NOMO-1 treated with DMSO at 0.1 percent for 48 hours (cell line): ENCODE data around the gene SLC2A4RG.
"Not testable (repeated sequence)": the region's sequence is repeated elsewhere in the genome, so short reads cannot be mapped to it uniquely, and the experiment has no call there.

Experiments used
- DNase-seq: peaks from one replicate; lab custom pipeline; 2025; ENCODE audit not compliant: unreplicated experiment; lab: John Stamatoyannopoulos, UW

Gene SLC2A4RG

DNA sequence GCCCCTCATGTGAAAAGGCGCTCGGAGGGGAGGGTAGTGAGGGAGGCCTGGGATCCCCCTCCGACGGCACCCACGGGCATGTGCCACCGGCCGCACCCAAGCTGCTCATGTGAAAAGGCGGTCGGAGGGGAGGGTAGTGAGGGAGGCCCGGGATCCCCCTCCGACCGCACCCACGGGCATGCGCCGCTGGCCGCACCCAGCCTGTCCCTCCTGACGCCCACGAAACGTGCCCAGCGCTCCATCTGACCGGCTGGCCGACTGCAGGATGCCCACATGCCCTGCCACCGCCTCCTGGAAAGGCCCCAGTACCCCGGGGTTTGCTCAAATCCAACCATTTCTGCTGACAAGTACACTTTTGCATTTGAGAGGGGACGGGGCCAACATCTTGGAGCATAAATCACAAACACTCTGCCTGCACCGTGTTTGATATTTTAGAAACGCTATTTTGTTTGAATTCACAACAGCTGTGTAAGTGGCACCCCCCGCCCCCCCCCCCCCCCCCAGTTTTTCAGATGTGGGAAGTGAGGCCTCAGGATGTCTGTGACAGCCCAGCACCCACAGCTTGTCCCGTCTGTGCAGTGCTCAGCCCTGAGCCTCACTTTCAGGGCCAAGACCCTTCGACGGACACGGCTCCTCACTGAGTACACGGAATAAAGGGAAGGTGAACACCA, 34.1 kb downstream of the SLC2A4RG start:
- DNase-seq = no peak

DNA sequence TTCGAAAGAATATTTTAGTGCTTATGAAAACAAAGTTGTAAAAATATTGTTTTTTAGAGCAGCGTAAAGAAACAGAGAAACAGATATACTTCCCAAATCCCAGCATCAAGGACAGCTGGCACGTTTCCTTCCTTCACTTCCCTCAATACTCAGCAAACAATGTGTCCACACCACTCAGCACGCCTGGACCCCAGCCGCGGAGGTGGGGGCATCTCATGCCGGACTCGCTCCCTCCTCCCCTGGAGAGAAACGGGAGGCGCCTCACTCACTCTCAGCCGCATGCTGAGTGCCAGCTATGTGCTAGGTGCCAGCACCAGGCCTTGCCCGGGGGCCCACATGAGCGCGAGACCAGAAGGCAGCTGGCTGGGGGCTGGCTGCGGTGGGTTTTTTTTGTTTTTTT, 34.7 kb downstream of the SLC2A4RG start:
- no peak for DNase-seq

DNA sequence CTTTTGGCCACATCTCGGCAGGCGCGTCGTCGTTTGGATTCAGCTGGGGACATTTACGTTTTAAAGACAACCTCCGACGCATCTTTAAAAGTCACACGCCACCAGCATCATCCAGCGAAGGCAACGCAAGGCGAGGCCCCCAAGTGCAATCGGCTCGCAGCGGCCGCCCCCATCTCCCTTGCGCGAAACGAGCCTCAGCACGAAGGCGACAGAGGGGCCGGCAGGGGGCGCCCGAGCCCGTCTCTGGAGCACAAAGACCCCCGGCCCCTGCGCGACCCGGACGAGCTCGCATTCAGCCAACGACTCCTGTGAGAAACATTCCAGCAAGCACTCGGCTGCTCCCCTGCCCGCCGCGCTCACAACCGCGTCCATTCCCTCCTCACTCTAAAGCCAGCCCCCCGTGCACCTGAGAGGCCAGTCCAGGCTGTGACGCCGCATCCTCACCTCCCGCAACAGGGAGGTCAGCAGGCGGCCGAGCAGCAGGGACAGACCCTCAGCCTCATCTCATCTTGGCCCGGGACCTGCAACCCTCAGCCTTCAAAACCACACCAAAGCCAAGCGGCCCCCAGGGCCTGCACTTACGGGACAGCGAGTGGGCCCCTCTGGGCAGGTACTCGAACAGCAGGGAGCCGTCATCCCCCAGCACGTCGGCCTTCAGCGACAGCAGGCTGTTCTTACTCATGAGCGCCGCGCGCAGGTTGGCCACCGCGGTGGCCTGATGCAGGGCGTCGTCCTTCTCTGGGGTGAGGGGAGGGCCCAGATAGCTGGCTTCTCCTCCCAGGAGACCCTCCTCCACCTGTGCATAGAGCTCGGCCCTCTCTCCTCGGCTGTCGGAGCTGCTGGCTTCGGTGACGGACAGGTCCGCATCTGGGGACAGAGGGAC, 35.8 kb downstream of the SLC2A4RG start:
- DNase-seq = no peak

DNA sequence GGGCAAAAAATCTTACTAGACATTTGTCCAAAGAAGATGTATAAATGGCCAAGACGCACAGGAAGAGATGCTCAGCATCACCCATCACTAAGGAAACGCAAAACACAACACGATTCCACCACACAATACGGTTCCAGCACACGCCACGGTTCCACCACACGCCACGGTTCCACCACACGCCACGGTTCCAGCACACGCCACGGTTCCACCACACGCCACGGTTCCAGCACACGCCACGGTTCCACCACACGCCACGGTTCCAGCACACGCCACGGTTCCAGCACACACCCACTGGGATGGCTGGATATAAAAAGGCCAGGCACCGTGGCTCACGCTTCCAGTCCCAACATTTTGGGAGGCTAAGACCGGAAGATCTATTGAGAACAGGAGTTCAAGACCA, 37.3 kb downstream of the SLC2A4RG start:
- not testable (repeated sequence) for DNase-seq

DNA sequence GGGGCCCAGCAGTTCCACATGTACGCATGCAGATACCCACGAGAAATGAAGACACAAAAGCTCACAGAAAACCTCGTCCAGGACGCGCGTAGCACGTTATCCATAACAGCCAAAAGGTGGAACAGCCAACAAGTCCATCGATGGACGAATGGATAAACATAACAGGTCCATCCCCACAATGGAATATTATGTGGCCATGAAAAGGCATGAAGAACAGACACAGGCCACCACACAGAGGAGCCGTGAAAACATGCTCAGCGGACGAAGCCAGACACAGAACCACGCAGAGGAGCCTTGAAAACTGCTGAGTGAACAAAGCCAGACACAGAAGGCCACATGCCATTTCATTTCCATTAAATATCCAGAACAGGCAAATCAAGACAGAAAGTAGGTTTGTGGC, 38.0 kb downstream of the SLC2A4RG start:
- no peak for DNase-seq

DNA sequence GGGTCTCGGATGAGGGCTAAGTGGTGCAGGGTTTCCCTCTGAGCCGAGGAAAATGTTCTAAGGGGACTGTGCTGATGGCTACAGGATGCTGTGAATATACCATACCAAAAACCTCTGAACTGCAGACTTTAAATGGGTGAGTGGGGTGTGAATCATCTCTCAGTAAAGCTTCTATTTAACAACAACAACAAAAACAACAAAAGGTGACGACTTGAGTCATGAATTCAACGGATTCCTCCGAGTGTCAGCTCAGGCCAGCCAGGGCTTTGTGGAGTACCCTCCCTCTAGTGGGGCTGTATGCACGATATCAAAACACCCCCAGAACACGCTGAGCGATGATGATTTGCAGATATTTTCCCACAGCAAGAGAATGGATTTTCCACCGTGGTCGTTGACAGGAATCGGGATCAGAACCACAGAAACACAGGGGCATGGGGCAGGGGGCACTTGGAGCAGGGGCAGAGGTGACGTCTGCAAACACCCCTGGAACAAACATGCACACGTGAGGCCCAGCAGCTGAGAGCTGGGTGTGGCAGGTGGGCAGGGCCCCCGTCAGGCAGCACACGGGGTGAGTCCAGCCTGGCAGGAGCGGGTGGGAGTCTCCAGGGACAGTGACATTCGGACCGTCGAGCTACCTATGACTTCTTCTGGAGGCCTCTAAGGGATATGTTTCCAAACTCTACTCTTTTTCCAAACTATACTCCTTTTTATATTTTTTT, 38.6 kb downstream of the SLC2A4RG start:
- DNase-seq = no peak

DNA sequence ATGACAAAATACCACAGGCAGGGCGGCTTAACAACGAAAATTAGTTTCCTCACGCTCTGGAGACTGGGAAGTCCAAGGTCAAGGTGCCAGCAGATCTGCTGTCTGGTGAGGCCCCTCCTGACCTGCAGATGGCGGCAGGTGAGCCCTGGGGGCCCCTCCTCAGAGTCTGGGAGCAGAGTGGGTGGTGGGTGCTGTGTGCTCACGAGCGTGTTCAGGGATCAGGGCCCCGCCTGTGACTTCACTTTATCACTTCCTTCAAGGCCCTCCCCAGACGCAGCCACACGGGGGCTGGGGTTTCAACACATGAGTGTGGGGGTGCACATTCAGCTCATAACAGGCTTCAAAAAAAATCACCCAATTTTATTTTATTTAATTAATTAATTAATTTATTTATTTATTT, 39.3 kb downstream of the SLC2A4RG start:
- DNase-seq = no peak

DNA sequence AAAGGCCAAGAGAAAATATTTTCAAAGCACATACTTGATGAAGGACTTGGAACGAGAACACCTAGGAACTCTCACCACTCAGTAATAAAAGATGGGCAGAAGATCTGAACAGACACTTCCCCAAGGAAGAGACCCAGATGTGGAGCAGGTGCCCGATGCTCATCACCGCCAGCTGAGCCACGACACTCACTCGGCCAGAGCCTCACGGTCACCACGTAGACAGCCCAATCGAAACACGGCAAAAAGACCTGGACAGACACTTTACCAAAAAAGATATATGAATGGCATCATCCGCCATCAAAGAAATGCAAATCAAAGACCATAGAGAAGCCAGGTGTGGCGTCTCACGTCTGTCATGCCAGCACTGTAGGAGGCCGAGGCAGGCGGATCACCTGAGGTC, 41.6 kb downstream of the SLC2A4RG start:
- no peak for DNase-seq

DNA sequence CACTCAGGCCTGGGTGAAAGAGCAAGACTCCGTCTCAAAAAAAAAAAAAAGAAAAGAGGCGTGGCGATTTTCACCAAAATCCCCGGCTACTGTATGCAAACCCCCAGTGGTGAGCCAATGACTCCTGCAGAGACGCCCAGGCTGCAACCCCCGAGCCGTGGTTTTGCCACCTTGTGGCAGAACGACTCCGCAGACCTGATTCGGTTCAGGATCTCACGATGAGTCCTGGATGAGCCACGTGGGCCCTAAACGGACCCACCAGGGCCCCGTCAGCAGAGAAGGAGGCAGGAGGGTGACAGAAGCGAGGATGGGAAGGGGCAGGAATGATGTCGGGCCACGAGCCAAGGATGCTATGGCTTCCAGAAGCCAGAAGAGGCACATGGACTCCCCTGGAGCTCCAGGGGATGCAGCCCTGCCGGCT, 42.5 kb downstream of the SLC2A4RG start:
- DNase-seq = no peak

DNA sequence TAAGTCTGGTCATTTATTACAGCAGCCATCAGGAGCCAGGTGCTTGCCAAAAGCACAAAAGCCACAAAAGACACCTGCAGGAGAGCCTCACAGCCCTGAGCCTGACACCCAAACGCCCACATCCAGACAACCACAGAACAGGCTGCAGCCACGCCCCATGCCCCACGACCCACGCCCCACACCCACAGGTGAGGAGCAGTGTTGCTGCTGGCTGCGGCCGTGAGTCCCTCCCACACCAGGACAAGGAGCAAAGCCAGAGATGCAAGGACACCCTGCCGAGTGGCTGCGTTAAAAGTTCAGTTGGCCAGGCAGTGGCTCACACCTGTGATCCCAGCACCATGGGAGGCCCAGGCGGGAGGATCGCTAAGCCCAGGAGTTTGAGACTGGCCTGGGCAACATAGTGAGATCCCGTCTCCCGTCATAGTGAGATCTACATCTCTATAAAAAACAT, 43.0 kb downstream of the SLC2A4RG start:
- no peak for DNase-seq

DNA sequence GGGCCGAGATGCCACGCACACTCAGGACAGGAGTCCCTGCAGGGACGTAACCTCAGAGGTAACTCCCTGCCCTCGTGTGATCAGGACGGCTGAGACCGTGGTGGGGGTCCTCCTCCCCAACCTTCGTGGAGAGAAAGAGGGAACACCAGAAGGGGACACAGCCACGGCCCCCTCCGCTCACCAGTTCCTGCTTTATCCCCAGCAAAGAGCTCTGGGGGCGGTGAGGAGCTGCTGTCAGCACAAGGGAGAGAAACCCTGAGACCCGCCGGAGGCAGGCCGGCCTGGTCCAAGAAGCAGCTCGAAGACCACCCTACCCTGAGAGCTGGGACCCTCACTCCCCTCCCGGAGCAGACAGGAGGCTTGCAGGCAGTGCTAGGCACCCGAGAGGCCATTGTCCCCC, 44.4 kb downstream of the SLC2A4RG start:
- no peak for DNase-seq

DNA sequence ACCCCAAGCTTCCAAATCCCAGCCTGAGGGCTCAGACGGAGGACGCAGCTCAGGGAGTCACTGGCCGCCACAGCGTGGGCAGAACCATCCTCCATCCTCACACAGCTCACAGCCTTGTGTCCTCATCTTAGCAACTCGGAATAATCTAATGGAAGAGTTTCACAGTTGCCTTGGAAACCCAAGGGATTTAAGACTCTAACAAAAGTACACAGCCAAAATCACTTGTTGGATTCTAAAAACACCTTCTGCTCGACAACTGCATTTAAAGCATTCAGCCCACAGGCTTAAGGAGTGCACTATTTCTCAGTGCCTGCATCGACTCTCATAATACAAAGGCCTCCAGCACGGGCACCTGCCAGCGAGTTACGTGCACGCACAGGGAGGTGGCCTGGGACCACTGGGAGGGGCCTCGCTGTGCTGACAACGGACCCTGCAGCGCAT, 46.1 kb downstream of the SLC2A4RG start:
- no peak for DNase-seq

DNA sequence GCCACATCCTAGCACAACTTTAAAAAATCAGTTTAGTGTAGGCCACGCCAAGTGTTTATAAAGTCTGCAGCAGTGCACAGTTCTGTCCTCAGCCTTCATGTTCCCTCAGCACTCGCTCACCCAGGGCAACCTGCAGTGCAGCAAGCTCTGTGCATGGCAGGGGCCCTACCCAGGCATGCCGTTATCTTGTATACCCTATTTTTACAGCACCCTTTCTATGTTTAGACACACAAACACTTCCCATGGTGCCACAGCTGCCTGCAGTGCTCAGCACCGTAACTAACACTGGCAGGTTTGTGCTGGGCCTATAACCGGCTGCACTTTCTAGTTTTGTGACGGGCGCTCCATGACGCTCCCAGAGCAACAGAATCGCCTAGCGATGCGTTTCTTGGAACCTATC, 47.7 kb downstream of the SLC2A4RG start:
- no peak for DNase-seq

DNA sequence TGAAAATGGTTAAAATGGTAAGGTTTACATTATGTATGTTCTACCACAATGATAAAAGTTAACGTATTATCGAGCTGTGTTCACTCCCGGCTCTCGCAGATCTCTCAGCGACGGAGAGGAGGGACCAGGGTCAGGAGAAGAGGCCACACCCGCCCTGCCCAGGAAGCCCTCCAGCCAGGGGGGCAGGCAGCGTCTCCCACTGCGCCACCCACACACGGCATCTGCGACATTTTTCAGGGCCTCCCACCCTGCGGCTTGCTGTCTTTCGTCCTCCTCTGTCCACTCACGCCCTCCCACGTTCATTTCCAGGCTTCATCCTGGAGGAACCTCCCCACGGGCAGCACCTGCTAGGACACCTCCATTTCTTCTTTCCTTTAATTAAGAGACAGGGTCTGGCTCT, 48.2 kb downstream of the SLC2A4RG start:
- no peak for DNase-seq

DNA sequence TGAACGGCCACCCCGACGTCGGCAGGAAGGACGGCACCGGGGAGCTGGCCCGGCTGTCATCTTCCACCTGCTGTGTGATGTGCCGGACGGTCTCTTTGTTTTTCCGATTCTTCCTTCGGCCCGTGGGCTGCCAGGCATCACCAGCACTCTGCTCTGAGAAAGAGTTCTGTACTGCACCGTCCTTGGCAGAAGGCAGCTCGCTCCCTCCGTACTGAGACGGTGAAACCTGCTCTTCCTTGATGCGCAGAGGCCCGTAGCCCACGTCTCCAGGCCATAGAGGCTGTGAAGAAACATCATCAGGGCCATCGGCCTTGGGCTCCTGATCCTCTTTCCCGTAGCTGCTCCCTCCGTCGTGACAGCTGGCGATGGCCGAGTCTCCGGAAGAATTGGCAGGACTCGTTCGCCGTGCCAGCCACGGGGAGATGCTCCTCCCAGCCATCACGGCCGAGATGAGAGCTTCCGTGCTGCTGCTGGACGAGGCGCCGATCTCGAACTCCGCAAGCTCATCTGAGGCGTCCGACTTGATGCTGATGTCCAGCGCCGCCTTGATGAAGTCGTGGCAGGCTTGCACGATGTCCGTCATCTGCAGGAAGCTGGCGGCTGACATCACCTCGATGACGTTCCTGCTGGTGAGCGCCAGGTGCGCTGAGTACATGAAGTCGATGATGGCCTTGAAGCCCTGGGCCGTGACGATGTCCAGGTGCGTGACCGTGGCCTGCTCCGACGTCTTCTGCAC, 50.4 kb downstream of the SLC2A4RG start:
- DNase-seq = no peak

DNA sequence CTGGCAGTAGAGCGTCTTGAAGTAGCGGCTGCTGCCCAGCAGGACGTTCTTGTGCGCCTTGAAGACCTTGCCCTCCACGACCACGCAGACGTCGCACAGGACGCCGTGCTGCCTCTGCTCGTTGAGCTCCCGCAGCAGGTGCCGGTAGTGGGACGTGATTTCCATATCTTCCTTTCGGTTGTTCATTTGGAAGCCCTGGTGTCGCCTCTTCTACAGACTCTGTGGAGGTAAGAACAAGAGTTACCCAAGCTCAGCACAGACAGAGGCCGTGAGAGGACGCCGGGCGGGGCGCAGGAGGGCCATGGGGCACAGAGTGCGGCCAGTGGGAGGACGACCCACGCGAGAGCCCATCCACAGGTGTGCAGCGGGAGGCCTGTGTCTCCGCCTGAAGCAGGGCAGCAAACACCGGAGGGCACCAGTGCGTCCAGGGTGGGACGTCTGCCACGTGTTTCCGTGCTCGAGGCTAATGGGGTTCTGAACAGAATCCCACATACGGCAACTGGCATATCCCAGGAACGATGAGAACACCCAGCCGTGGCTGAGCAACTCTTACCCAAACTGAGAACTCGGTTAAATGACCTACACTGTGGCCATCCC, 51.1 kb downstream of the SLC2A4RG start:
- DNase-seq = no peak

DNA sequence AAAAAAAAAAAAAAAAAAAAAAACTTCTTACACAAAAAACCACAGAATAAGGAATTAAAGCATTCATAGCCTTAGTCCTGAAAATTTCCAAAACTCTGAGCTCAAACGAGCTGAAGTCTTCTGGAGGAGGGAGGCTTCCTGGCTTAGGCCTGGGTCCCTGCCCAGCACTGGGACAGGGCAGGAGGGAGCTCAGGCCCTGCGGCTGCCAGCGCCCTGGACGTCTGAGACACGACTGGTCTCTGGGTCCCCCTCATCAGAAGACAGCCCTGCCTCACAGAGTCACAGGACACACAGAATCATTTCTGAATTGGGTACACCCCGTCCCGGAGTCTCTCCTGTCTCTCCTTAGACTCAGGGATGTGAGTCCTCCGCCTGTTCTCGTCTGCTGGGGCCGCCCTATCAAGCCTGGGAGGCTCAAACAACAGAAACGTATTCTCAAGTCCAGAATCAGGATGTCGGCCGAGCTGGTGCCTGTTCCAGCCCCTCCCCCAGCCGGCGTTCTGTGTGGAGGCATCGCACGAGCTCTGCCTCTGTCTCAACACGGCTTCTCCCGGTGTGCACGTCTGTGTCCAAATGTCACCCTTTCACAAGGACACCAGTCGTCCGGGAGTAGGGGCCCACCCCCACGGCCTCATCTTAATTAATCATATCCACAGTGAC, 52.1 kb downstream of the SLC2A4RG start:
- no peak for DNase-seq

DNA sequence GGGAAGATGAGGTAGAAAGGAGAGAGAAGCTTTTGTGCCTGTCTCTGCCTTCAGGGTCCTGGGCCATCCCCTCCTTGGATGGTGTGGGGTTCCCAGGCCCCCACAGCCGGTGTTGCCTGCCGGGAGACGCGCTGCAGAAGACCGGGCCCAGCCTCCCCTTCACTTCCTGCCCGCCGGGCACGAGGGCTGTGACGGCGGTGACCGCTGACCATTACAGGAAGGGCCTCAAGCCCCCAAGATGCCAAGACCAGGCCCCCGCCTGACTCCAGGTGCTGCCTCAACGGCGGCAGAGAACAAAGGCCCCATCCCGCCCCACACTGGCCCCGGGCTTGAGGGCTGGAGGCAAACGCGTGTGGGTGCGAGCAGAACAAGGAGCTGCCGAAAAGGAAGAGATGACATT, 53.3 kb downstream of the SLC2A4RG start:
- DNase-seq = no peak
